Ramos (cell line): Measurements from ENCODE around the gene FAM81B.

Experiments used
- in situ Hi-C: fragments of 300-500 bp; cut with MboI; formaldehyde crosslinking; loops from one replicate; pipeline ENCODE4 v1.14.3; 2022; ENCODE audit warnings: low sequenced_read_pairs; ENCODE audit not compliant: unreplicated experiment

The FAM81B gene

DNA sequence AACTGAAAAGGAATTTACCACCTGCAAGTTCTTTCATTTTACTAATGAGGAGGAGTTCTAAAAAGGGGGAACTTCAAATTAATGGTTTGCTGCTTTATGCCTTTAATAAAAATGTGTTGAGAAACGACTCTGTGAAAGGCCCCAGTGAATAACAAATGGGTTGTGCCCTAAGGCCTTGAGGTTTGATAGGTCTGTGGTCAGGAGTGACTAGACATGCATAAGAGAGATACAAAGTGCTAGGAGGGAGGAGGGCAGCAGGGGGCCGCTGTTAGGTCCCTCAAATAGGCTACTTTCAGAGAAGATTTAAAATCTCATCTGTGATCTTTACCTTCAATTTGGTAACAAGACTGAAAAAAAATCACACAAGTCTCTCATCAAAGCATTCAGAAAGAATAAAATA, 58.3 kb downstream of the FAM81B start:
- in situ Hi-C loops: no loop called here

DNA sequence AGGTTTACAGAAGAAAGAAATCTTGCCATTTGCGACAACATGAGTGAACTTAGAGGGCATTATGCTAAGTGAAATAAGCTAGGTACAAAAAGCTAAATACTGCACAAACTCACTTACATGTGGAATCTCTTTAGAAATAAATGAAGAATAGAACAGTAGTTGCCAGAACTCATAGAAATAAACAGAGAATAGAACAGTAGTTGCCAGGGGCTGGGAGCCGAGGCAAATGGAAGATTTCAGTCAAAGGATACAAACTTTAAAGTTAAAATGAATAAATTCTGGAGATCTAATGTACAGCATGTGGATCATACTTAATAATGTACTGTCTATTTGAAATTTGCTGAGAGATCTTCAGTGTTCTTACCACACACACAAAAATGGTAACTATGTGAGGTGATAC, 63.4 kb downstream of the FAM81B start:
- in situ Hi-C loops: no loop called here

GRCh38 chr5:95460665-95461064, 69.5 kb downstream of the FAM81B start:
- in situ Hi-C loops: no loop called here

DNA sequence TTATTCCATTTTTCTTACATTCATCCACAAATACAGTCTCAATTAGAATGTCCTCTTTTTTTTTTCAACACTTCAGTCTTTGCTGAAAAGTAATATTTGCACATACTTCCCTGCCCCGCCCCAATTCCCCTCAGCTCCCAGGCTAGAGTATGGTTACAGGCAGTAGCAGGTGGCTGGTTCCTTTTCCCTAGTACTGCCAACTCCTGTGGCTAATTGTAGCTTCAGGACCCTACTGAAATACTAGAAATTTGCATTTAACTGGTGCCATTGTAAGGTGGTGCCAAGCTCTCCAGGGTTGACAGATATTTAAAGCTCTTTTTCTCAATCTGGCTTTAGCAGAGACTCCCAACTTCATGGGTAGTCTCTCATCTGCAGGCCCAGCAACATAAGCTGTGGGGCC, 80.3 kb downstream of the FAM81B start:
- in situ Hi-C loops: no loop called here

- in situ Hi-C loops: no loop called here
Measured at GRCh38 chr5:95471942-95472341, 80.8 kb downstream of the FAM81B start.

- in situ Hi-C loops: no loop called here
Measured at GRCh38 chr5:95484421-95484820, 93.3 kb downstream of the FAM81B start.

- in situ Hi-C loops: no loop called here
Measured at GRCh38 chr5:95486191-95486590, 95.0 kb downstream of the FAM81B start.

GRCh38 chr5:95487880-95488279, 96.7 kb downstream of the FAM81B start:
- in situ Hi-C loops: no loop called here
